HepG2 (cell line): ENCODE measurements around the gene UGT2A3. TPM values are rescaled to one million over a fixed set of nuclear protein-coding genes. Genes with fewer than 3 reads are reported as not detected.

Experiments
- ARID5B ChIP-seq: IDR thresholded peaks from 2 replicates; pipeline ENCODE4 v1.4.0; 2020; ENCODE audit warnings: mild to moderate bottlenecking, missing genetic modification reagents
- BRD4 ChIP-seq: sonication (generic); formaldehyde crosslinking; IDR thresholded peaks from 2 replicates; pipeline ENCODE4 v1.4.0; 2020; ENCODE audit warnings: missing genetic modification reagents
- EED ChIP-seq: sonication (generic); formaldehyde crosslinking; IDR thresholded peaks from 2 replicates; pipeline ENCODE4 v1.5.0; 2020; ENCODE audit warnings: mild to moderate bottlenecking, missing genetic modification reagents
- HIVEP1 ChIP-seq: sonication (generic); formaldehyde crosslinking; IDR thresholded peaks from 2 replicates; pipeline ENCODE4 v1.4.0; 2020; ENCODE audit warnings: mild to moderate bottlenecking, missing genetic modification reagents
- MED1 ChIP-seq: sonication (generic); formaldehyde crosslinking; IDR thresholded peaks from 2 replicates; pipeline ENCODE4 v1.4.0; 2020; ENCODE audit warnings: missing genetic modification reagents
- NCOA1 ChIP-seq: sonication (generic); formaldehyde crosslinking; IDR thresholded peaks from 2 replicates; pipeline ENCODE4 v1.9.0; 2021; ENCODE audit warnings: missing genetic modification reagents
- POLR2AphosphoS2 ChIP-seq: IDR thresholded peaks from 2 replicates; pipeline ENCODE4 v1.6.1; 2011; ENCODE audit warnings: low read depth, low read length, improper control_type of control experiment
- TBP ChIP-seq: sonication (generic); formaldehyde crosslinking; IDR thresholded peaks from 2 replicates; pipeline ENCODE4 v1.5.0; 2020; ENCODE audit warnings: missing genetic modification reagents
- THYN1 ChIP-seq: sonication (generic); formaldehyde crosslinking; IDR thresholded peaks from 2 replicates; pipeline ENCODE4 v1.8.1; 2023; ENCODE audit warnings: low read depth, mild to moderate bottlenecking, moderate library complexity, missing genetic modification reagents, borderline replicate concordance
- ZNF646 ChIP-seq: sonication (generic); formaldehyde crosslinking; IDR thresholded peaks from 2 replicates; pipeline ENCODE4 v1.9.0; 2021; ENCODE audit warnings: mild to moderate bottlenecking, missing genetic modification reagents
- ZNF660 ChIP-seq: sonication (generic); formaldehyde crosslinking; IDR thresholded peaks from 2 replicates; pipeline ENCODE4 v1.5.1; 2020; ENCODE audit warnings: mild to moderate bottlenecking, low read depth, missing genetic modification reagents, borderline replicate concordance
- ZNF747 ChIP-seq: sonication (generic); formaldehyde crosslinking; IDR thresholded peaks from 2 replicates; pipeline ENCODE4 v1.8.1; 2023; ENCODE audit warnings: missing genetic modification reagents, mild to moderate bottlenecking, borderline replicate concordance
- ZNF790 ChIP-seq: sonication (generic); formaldehyde crosslinking; IDR thresholded peaks from 2 replicates; pipeline ENCODE4 v1.8.0; 2022; ENCODE audit warnings: missing genetic modification reagents, mild to moderate bottlenecking, borderline replicate concordance
- ZNF792 ChIP-seq: IDR thresholded peaks from 2 replicates; pipeline ENCODE4 v1.6.1; 2016
- ZNF879 ChIP-seq: sonication (generic); formaldehyde crosslinking; IDR thresholded peaks from 2 replicates; pipeline ENCODE4 v1.8.1; 2023; ENCODE audit warnings: missing genetic modification reagents
- polyA plus RNA-seq, 8 experiments: library from polyadenylated mRNA; depleted of rRNA in 3 of 8; stranded (reverse) in 7 of 8; unstranded in 1 of 8; fragments of >200 nt; fragmentation: Illumina TruSeq in 4 of 8; extraction: Trizol in 4 of 8; gene quantifications; 2 replicates each; pipeline versions ENCODE4 v1.2.1 to v1.2.3, GENCODE V29; 2011 to 2016; ENCODE audit warnings: low read depth in 4 of 8, missing spikeins in 1 of 8, mixed read lengths in 1 of 8; ENCODE audit not compliant: insufficient read depth in 1 of 8
- total RNA-seq, 5 experiments: library from RNA; depleted of rRNA; stranded (reverse); fragments of >200 nt; fragmentation: Illumina TruSeq; extraction: Trizol; gene quantifications; 2 replicates each; pipeline ENCODE4 v1.2.3, GENCODE V29; 2016; ENCODE audit warnings: low read depth in 1 of 5

Gene UGT2A3
- total and polyA plus RNA-seq, 2 of the 13 experiments (the other 11 are each of a cell fraction or from before 2014, with no cell fraction given) = 61.3 to 97.2 TPM

- TF ChIP-seq ZNF660 (no peak), NCOA1 (no peak), ZNF792 (CRISPR knock-in tag) (no peak), THYN1 (CRISPR knock-in tag) (no peak), ZNF646 (CRISPR knock-in tag) (no peak), HIVEP1 (CRISPR knock-in tag) (no peak), TBP (CRISPR knock-in tag) (no peak), BRD4 (CRISPR knock-in tag) (no peak), ZNF747 (CRISPR knock-in tag) (no peak), EED (CRISPR knock-in tag) (no peak), ARID5B (peak; percentile 64), MED1 (no peak), ZNF790 (no peak), POLR2AphosphoS2 (no peak), ZNF879 (CRISPR knock-in tag) (no peak)
Observed at GRCh38 chr4:68954126-68954525, 2.5 kb upstream of the UGT2A3 start (continued).
